Measurements from ENCODE around the gene ELAC2.
"Not testable (repeated sequence)": the region's sequence is repeated elsewhere in the genome, so short reads cannot be mapped to it uniquely, and the experiment has no call there.

ELAC2 gene

DNA sequence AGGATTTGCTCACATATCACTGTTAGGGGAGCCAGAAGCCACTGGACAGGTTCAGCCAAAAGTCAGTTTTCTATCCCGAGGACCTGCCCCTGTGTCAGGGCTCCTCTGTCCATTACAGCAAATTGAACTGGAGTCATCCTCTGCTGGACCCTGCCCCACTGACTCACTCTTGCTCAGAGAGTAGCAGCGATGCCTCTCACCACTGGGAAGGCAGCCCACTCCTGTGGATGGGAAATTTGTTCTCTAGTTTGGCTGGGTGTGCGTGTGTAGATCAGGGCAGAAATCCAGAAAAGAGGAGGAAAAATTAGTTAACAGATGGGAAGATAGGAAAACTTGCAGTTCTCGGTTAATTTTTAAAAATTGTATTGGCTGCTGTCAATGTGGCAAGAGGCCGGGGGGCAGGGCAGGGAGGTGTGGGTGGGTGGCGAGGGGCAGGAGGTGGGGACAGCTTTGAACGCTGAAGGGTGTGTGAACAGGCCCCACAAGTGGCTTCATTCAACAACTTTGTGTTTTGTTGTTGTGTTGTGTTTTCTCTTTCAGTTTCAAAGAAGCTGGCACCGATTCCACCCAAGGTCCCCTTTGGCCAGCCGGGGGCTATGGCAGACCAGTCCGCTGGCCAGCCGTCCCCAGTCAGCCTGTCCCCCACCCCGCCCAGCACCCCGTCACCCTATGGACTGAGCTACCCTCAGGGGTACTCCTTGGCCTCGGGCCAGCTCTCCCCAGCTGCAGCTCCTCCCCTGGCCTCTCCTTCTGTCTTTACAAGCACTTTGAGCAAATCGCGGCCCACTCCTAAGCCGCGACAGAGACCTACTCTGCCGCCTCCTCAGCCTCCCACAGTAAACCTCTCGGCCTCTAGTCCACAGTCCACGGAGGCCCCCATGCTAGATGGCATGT, 33.6 kb downstream of the ELAC2 start:
- no peak overlapping the region for H2AFZ ChIP-seq (ENCODE audit: low read depth)
- TF ChIP-seq, protein P1, sequence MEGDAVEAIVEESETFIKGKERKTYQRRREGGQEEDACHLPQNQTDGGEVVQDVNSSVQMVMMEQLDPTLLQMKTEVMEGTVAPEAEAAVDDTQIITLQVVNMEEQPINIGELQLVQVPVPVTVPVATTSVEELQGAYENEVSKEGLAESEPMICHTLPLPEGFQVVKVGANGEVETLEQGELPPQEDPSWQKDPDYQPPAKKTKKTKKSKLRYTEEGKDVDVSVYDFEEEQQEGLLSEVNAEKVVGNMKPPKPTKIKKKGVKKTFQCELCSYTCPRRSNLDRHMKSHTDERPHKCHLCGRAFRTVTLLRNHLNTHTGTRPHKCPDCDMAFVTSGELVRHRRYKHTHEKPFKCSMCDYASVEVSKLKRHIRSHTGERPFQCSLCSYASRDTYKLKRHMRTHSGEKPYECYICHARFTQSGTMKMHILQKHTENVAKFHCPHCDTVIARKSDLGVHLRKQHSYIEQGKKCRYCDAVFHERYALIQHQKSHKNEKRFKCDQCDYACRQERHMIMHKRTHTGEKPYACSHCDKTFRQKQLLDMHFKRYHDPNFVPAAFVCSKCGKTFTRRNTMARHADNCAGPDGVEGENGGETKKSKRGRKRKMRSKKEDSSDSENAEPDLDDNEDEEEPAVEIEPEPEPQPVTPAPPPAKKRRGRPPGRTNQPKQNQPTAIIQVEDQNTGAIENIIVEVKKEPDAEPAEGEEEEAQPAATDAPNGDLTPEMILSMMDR (conservative IDR thresholded peaks at IDR 0.05; ENCODE audit: low read depth, low read length) = no peak
- no peak overlapping the region for H3K4me3 ChIP-seq (IDR thresholded peaks at IDR 0.05; ENCODE audit: insufficient read depth, low read depth, low read length)
- no peaks in the 10 kb centered on the region for H4K20me1 ChIP-seq (ENCODE audit: insufficient read depth)
- H3K4me2 ChIP-seq = no peak overlapping the region
- H3K9ac ChIP-seq = no peak overlapping the region
- no peaks in the 10 kb centered on the region for H3K27me3 ChIP-seq (ENCODE audit: insufficient read depth, low read depth)
- H3K79me2 ChIP-seq (ENCODE audit: insufficient read depth, low read depth) = no peaks in the 10 kb centered on the region
- no peaks in the 10 kb centered on the region for H3K4me1 ChIP-seq (ENCODE audit: low read depth, poor library complexity, severe bottlenecking)
- H3K36me3 ChIP-seq (ENCODE audit: insufficient read depth) = no peaks in the 10 kb centered on the region
- H3K27ac ChIP-seq = no peak overlapping the region

GRCh38 chr17:12982224-12982623, 35.6 kb downstream of the ELAC2 start:
- H2AFZ ChIP-seq (ENCODE audit: low read depth) = no peak overlapping the region
- H3K4me3 ChIP-seq (IDR thresholded peaks at IDR 0.05; ENCODE audit: insufficient read depth, low read depth, low read length) = no peak overlapping the region
- no peak overlapping the region for H3K9ac ChIP-seq
- H3K36me3 ChIP-seq (ENCODE audit: insufficient read depth) = no peaks in the 10 kb centered on the region
- no peak overlapping the region for H3K4me2 ChIP-seq
- no peaks in the 10 kb centered on the region for H3K79me2 ChIP-seq (ENCODE audit: insufficient read depth, low read depth)
- H3K4me1 ChIP-seq (ENCODE audit: low read depth, poor library complexity, severe bottlenecking) = no peaks in the 10 kb centered on the region
- no peaks in the 10 kb centered on the region for H4K20me1 ChIP-seq (ENCODE audit: insufficient read depth)
- H3K27ac ChIP-seq = no peak overlapping the region
- TF ChIP-seq, protein P1 (conservative IDR thresholded peaks at IDR 0.05; ENCODE audit: low read depth, low read length) = no peak
- H3K27me3 ChIP-seq (ENCODE audit: insufficient read depth, low read depth) = no peaks in the 10 kb centered on the region

DNA sequence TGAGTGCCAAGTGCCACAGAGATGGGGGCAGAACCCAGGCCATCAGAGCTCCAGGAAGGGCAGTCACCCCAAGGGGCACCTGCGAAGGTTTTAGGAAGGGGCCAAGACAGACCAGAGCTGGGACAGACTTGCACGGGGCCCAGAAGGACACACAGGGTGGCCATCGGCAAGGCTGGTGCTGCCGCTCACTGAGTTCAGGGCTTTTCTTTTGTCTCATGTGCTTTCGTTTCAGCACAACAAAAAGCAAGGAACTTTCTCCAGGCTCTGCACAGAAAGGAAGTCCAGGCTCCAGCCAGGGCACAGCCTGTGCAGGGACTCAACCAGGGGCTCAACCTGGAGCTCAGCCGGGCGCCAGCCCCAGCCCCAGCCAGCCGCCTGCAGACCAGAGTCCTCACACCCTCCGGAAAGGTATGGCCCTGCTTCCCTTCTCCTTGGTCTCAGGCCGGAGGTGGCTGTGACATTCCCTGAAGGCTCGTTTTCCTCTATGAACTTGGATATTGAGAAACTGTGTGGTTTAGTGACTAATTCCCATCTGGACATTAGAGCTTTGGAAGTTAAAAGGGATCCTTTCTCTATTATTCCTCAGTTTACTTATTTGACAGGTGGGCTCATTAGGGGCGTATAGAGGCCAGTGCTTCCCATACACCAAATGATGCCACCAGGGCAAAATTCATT, 37.9 kb downstream of the ELAC2 start:
- Histone ChIP-seq H3K4me2 (no peak overlapping the region), H3K79me2 (ENCODE audit: insufficient read depth, low read depth) (no peaks in the 10 kb centered on the region), H3K27ac (no peak overlapping the region), H3K4me3 (IDR thresholded peaks at IDR 0.05; ENCODE audit: insufficient read depth, low read depth, low read length) (no peak overlapping the region), H3K27me3 (ENCODE audit: insufficient read depth, low read depth) (no peaks in the 10 kb centered on the region), H3K4me1 (ENCODE audit: low read depth, poor library complexity, severe bottlenecking) (no peaks in the 10 kb centered on the region), H3K36me3 (ENCODE audit: insufficient read depth) (no peaks in the 10 kb centered on the region), H3K9ac (no peak overlapping the region), H2AFZ (ENCODE audit: low read depth) (no peak overlapping the region), H4K20me1 (ENCODE audit: insufficient read depth) (no peaks in the 10 kb centered on the region)
- TF ChIP-seq, protein P1 (conservative IDR thresholded peaks at IDR 0.05; ENCODE audit: low read depth, low read length) = no peak

- Histone ChIP-seq H4K20me1 (ENCODE audit: insufficient read depth) (no peaks in the 10 kb centered on the region), H3K4me2 (no peak overlapping the region), H3K9ac (no peak overlapping the region)
Measured at GRCh38 chr17:12979246-12979645, 38.6 kb downstream of the ELAC2 start.

GRCh38 chr17:12978787-12979186, 39.0 kb downstream of the ELAC2 start:
- not testable (repeated sequence) for H2AFZ ChIP-seq (ENCODE audit: low read depth); H3K79me2 ChIP-seq (ENCODE audit: insufficient read depth, low read depth); H3K4me1 ChIP-seq (ENCODE audit: low read depth, poor library complexity, severe bottlenecking); H3K27me3 ChIP-seq (ENCODE audit: insufficient read depth, low read depth); H3K4me3 ChIP-seq (IDR thresholded peaks at IDR 0.05; ENCODE audit: insufficient read depth, low read depth, low read length); H4K20me1 ChIP-seq (ENCODE audit: insufficient read depth); H3K4me2 ChIP-seq; H3K9ac ChIP-seq; H3K27ac ChIP-seq; H3K36me3 ChIP-seq (ENCODE audit: insufficient read depth)

More at GRCh38 chr17:12979246-12979645, 38.6 kb downstream of the ELAC2 start:
- Histone ChIP-seq H2AFZ (ENCODE audit: low read depth) (no peak overlapping the region), H3K27me3 (ENCODE audit: insufficient read depth, low read depth) (no peaks in the 10 kb centered on the region), H3K4me3 (IDR thresholded peaks at IDR 0.05; ENCODE audit: insufficient read depth, low read depth, low read length) (no peak overlapping the region), H3K27ac (no peak overlapping the region), H3K79me2 (ENCODE audit: insufficient read depth, low read depth) (no peaks in the 10 kb centered on the region), H3K4me1 (ENCODE audit: low read depth, poor library complexity, severe bottlenecking) (no peaks in the 10 kb centered on the region), H3K36me3 (ENCODE audit: insufficient read depth) (no peaks in the 10 kb centered on the region)
- TF ChIP-seq, protein P1 (conservative IDR thresholded peaks at IDR 0.05; ENCODE audit: low read depth, low read length) = no peak

Measured in KMS-11 (cell line).